NCI-H526 treated with DMSO at 0.1 percent for 48 hours (cell line): ENCODE data around the gene ZNF536.
A peak's percentile ranks its signal among the peaks of the same experiment; 100 is the strongest.
"Not testable (repeated sequence)": the region's sequence is repeated elsewhere in the genome, so short reads cannot be mapped to it uniquely, and the experiment has no call there.

Experiments used
- DNase-seq: peaks from one replicate; lab custom pipeline; 2025; lab: John Stamatoyannopoulos, UW

ZNF536 gene

DNA sequence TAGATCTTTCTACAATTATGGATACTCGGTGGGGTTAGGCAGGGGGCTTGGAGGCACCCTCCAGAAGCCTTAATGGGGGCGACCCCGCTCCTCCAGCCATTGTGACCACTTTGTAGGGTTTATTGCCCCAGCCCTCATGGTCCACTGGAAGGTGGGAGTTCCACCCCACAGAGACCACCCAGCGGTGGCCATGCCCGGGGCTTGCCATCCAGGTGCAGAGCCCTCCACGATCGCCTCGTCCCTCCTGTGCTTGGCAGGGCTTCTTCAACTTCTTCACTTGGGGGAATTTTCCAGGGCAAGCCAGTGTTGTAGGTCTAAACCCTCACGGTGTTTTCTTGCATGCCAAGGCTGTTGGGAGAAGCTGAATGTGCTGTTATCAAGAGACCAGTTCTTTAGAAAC lies 16.1 kb downstream of the ZNF536 start:
- no peak for DNase-seq

DNA sequence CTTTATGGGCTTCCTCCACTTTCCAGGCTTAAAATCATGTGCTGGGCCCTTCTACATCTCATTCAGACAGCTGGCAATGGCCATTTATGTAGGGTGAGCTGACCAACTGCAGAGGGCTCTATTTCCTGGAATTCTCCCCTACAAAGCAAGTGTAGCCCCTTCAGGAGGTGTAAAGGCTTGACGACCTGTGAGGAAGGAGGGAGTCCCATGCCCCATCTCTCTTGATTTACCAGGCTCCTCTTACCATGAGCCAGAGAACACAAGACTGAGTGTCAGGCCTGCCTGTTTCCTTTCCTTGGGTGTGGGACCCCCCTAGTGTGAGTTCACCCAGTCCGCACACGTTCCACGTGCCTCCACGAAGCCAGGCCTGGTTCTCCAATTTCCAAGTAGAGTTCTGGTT lies 16.6 kb downstream of the ZNF536 start:
- no peak for DNase-seq

DNA sequence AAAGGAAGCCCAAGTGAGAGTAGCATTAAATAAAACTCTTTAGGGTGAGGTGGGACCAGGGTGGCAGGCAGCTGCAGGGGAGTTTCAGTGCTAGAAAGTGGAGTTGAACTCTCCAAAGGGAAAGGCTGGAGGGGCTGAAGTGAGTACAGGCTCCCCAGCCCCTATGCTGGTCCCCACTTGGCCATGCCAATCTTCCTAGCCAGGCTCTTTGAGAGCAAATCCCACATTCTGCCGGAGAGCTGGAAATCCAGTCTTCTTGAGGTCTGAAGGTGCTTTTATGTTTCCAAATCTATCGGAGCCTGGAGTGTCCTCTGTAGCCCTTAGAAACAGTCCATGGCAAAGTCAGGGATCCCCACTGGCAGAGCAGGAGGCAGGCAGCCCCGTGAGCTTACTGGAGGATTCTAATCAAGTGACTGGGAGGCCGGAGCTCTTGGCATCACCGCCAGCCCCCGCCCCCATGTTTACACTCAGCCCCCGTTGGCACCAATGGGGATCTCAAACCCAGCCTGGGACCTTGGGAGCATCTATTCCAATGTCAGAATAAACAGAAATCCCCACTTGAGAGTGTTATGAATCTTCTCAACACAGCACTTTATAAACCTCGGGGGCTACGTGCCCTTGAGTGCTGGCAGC lies 18.3 kb downstream of the ZNF536 start:
- DNase-seq: no peak

DNA sequence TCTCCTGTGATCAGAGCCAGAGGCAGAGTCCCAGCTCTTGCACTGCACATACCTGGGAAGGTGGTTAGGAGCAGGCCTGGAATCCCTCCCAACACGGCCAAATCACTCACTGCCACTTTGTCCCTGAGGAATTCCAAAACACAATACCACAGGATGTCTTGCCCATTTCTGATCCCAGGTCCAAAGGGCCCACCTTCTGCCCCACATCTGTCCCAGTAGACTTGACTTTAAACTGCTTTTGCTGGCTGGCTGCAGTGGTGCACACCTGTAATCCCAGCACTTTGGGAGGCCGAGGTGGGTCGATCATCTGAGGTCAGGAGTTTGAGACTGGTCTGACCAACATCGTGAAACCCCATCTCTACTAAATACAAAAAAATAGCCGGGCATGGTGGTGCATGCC lies 18.9 kb downstream of the ZNF536 start:
- no peak for DNase-seq

DNA sequence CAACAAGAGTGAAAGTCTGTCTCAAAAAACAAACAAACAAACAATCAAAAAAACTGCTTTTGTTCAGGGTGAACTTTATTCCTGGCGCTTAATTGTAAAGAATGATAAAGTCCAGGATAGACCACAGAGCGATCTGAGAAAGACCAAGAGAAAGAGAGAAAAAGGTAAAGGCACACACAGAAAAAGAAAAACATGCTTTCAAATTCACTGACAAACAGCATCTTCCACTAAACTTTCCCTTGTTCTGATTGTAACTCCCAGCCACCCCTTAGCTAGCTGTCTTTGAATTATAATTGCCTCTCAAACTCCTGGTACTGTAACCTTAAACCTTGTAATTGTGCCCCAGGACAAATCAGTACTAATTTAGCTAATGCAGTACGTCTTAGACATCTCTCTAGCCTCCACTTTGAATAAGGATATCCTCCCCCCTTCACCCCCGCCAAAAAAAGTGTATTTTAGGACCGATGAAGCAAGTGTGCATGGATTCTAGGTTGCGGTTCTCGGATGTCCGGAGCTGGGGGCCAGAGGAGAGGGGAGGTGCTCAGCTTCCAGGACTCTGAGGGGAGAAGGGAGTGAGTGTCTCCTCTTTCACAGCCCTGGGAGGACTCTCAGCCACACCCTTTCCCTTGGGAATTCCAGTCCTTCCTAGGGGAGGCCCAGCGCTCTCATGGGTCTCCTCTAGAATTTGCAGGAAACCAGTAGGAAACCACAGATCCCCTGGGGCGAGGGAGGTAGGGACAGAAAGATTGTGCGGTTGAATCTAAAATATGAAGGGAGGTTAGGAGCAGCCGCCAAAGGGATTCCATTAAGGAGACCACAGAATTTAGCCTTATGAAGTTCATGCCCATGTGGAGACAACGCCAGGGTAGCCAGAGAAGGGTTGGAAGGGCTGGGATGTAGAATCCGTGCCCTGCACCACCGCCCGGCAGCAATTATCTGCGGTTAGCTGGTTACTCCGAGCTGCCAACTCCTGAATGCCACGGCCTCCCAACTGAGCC lies 19.7 kb downstream of the ZNF536 start:
- DNase-seq: peak; percentile 95

DNA sequence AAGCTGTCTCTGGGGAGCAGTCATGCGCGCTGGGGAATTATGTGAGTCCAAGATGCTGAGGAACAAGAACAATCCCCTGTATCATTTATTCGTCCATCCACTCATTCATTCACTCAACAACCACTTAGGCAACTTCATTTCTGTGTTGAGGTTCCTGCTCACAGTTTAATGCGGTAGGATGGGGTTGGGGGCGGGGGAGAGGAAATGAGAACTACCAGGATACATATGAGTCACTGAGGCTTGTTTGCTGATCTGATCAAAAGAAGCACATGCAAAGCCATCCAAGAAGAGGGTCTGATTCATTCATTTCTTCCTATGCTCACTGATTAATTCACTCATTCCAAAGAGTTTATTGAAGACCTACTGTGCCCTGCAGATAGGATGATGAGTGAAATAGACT lies 20.9 kb downstream of the ZNF536 start:
- DNase-seq: no peak

DNA sequence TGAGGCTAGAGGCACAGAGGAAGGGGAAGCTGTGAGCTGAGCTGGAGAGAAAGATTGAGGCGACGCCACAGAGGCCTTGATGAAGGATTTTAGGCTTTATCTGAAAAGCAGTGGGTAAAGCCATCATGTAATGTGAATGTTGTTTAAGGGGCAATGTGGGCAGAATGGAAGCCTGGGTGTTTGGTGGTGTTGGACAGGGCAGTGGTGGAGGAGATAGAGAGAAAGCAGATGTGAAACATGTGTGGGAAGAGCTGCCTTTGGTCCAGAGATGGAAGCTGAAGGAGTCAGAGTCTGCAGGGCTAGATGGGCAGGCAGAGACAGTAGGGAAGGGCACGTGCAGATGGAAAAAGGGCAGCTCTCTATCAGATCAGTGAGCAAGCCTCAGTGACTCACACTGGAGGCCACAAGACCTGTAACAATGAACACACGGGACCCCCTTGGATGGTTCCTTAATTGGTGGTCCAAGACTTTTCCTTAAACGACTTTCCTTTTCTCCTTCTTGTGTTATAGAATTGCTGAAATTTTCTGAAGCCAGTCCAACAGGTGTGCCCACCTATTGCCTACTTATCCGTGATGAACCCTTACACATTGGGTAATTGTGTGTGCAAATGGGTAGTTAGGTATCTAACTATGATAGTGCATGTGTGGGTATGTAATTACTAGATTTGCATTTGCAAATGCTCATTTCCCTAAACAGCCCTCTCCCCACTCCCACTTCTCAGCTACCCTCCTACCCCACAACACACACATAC lies 21.7 kb downstream of the ZNF536 start:
- DNase-seq: peak; percentile 97

DNA sequence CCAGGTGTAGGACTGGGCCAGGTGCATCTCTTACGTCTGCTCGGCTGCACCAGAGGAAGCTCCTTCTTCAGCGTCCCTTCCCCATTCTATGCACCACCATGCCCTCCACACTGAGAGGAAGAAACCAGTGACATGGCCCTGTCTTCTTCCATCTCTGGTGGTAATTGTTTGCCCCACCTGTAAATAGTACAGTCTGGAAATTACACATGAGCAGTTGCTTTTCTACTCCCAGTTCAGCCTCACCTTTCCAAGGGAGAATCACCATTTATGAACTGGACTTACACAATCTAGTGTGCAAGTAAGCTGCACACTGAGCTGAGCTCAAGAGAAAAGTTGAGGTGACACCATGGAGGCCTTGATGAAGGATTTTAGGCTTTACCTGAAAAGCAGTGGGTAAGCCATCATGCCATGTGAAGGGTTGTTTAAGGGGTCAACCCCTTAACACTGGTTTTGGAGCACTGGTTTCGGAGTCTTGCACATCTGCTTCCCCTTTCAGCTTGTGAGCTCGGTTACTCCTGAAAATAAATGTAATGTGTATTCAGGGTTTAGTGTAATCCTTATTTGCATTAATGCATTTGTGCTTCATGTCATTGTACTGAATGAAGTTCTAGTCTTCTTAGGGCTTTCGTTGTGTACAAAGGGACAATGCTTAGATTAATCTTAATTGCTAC lies 22.4 kb downstream of the ZNF536 start:
- peak; percentile 30 for DNase-seq

DNA sequence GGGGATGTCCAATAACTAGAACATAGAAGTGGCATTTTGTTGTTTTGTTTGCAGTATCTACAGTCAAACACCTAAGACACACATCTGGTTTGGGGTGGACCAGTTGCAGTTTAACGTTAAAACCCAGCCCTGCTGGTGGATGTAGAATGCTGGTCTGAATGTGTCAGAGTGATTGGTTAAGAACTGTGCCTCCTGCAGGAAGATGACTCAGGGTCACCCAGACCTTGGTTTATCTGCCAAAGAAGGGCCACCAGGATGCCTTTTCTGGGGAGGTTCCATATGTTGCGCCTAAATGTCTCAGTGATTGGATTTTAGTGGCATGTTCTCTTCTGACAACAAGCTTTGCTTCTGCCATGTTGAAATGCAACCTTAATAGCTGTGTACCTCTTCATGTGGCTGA lies 23.1 kb downstream of the ZNF536 start:
- DNase-seq: no peak

DNA sequence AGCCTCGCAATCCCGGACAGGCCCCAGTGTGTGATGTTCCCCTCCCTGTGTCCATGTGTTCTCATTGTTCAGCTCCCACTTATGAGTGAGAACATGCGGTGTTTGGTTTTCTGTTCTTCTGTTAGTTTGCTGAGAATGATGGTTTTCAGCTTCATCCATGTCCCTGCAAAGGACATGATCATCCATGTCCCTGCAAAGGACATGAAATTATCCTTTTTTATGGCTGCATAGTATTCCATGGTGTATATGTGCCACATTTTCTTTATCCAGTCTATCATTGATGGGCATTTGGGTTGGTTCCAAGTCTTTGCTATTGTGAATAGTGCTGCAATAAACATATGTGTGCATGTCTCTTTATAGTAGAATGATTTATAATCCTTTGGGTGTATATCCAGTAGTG lies 26.4 kb downstream of the ZNF536 start:
- not testable (repeated sequence) for DNase-seq

DNA sequence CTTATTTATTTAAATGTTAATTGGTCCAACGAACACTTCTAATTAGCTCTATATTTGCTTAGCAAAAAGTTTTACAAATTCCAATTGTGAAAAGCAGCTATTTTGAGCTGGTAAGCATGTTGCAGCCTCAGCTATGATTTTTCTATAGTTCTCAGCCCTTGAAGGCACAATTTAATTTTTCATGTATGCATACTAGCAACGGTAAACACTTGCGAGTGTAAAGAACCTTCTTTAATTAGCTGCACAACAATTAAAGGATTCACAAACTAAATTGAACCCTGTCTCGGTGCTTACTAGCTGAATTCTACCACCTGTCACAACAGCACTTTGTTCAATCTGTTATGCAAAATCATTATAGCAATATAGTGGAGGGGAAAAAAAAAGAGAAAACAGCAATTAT lies 29.8 kb downstream of the ZNF536 start:
- DNase-seq: peak; percentile 64

DNA sequence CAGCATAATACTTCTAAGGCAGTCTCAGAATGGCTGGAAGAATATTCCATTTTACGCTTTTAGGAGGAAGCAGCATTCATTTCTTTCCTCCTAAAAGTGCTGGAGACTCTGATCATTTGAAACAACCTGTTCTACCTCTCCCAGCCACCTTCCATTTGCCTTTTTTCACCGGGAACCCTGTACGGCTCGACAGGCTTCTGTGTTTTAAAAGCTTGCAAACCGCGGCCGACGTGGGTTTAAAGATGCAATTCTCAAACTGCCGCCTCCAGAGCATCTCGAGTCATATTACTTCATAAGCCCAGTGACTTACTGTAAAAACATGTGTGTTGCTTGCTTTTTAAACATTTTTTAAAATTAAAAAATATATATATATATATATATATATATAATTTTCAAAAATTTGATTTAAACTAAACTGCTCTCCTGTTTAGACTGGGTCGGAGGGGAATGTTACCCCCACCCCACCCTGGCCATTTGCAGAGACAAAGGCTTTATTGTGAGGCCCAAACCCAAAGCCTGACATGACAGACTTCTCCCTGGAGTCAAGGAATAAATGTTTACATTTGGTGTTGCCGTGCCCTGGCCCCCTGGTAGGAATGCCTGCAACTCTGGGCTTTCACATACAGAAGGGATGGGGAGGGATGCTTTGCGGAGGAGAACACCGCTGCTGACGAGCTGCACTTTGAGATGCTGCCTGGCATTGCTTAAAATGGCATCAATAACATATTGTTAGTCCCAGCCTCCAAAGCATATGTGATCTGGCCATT lies 30.4 kb downstream of the ZNF536 start:
- DNase-seq: peak; percentile 85

DNA sequence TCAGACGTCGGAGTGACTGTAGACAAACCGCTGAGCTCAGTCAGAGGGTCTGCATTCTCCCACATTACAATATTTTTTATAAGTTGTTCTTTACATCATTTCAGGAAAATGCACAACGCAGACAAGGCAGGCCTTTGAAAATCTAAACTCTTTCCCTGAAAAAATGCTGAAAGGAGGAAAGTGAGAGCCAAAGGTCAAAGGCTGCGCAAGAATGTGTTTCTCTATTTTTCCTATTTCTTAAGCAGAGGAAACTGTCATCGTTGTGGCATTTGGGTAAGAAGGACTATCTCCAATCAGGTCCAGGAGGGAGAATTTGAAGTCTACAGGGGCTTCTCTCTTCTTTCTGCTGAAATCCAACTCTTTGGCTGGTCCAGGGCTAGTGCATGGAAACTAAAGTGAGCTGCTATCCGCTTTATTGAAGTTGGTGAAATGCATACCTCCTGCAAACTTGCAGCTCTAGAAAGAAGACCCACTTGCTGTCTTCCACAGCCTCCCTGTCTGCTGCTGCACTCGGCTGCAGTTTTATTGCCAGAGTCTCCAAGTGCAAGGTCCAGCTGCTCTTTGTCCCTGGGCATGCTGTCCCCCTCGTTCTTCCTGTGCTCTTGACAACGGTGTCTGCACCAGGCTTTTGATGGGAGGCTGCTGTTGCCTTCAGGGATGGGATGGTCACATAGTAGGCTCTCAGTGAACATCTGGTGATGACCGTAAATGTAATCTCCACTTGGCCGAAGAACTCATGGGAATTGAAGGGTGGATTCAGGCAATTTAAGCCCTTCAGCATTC lies 31.2 kb downstream of the ZNF536 start:
- DNase-seq: no peak

DNA sequence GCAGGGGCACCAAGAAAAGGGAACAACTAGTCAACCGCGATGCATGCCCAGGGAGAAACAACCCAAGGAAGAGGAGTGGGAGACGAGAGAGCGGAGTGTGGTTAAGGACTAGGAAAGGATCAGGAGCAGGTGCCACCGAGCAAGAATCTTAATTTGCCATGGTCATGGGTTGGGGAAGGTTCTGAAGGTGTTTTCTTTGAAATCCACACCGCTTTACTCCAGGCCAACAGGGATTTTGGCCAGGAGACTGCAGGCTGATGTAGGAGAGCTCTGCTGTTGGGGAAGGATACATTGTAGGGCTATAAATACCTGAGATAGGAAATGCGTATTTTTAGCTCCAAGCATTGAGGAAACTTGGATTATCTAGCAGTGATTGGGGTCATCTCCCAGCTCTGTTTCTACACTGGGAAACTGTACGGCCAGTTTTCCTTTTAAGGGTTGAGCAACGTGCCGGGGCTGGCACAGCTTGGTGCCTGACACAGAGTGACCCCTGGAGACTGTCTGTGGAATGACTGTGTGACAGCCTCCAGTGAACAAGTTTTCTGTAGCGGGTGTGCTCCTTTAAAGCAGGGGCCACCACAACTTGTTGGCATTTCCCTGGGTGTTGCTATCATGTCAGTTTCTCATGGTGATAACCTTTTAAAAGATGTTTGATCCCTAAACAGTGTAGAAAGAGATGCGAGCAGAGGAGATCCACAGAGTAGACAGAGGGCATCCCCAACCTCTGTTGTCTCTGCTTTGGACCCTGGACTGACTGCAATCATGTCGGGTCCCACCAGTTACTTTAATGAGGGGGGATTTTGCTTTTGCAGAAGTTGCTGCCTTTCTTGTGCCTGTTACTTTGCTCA lies 34.3 kb downstream of the ZNF536 start:
- DNase-seq: peak; percentile 25

DNA sequence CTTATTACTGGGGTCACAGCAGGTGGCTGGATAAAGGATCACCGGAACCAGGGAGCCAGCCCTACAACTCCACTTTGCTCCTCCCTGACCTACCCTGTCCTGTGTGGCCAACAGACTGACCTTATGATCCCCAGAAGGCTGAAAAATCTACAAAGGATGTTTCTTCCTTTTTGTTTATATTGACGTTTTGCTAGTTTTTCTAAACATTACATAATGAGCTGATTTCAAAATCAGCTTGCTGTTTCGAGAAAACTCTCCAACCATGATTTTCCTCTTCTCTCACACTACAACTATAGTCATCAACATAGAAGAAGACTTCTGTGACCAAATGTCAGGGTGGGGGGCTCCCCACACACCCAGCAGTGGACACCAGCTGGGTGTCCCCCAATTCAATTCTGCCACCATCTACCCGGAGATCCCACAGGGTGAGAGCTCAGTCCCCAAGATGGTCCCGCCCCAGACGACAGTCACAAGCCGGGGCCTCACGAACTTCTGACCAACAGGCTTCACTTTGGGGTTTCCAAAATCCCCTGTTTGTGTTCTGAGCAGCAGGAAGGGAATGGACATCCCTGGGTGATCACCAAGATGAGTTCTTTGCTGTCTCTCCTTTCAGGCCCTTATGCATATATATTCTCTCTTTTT lies 35.0 kb downstream of the ZNF536 start:
- no peak for DNase-seq

DNA sequence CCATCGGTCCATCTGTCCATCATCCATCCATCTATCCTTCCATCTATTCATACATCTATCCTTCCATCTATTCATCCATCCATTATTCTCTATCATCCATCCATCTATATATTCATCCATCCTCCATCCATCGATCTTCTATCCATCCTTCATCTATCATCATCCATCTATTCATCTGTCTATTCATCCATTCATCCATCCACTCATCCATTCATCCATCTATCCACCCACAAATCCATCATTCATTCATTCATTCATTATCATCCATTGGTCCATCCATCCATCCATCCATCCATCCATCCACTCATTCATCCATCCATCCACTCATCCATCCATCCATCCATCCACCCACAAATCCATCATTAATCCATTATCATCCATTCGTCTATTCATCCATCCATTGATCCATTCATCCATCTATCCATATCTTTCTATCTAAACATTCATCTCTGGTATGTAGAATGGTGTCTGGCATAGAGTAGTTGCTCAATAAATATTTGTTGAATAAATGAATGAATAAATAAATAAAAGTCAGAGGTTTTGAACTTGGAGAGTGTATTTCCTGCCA lies 36.6 kb downstream of the ZNF536 start:
- DNase-seq: no peak

DNA sequence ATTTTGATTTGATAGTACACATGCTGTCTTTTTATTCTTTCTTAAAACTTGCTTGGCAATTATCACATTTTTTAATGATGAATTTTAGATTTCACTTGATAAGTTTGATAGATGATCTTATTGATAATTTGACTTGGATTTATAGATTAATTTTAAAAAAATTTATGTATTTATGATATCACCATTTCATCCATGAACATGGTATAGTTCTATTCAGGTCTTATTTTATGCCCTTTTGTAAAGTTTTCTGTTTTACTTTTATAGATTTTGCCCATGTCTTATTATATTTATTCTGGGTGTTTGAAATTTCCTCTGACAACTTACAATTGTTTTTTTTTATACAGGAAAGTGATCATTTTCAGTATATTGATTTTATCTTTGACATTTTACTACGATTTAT lies 39.5 kb downstream of the ZNF536 start:
- no peak for DNase-seq

DNA sequence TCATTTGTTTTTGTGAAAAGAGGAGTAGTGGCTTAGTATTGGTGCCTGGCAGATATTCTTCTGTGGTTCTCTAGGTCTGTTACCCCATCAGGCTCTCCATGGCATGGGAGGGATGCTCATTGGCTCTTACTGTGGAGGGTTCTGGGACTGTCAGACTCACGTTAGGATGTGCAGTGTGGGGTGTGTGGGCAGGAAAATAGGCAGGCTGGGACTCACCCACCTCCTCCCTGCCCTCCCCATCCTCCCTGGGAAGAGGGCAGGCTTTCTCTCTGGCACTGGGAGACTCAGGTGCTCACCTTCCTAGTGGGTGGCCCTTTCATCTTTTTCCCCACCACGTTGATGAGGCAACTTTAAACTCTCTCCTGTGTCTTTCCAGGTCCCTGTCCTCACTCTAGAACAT lies 44.2 kb downstream of the ZNF536 start:
- DNase-seq: no peak

DNA sequence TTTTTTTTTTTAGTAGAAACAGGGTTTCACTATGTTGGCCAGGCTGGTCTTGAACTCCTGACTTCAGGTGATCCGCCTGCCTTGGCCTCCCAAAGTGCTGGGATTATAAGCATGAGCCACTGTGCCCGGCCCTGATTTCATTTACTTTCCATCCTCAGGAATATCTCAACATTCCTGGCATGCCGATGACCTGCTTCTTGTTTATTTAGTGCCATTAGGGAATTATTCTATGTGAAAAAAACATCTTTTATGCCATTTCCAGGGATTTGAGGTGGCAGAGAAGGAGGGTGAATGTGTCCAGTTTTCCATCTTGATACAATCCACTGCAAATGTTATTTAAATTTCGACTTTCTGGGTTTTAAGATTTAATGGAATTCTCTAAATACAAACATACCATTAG lies 45.0 kb downstream of the ZNF536 start:
- DNase-seq: not testable (repeated sequence)
